Measurements from ENCODE around the gene FCRL5.
A peak's percentile ranks its signal among the peaks of the same experiment; 100 is the strongest.
"Not testable (repeated sequence)": the region's sequence is repeated elsewhere in the genome, so short reads cannot be mapped to it uniquely, and the experiment has no call there.

FCRL5 gene

GRCh38 chr1:157551694-157552693, at the start of gene FCRL5:
FCRL5 (minus strand) TSS chr1:157552515; CDS start chr1:157552362, 153 bp downstream.
- peak; percentile 54 for DNase-seq

GRCh38 chr1:157600236-157600635, 47.9 kb upstream of the FCRL5 start:
- DNase-seq: no peak

GRCh38 chr1:157597959-157598667, 45.8 kb upstream of the FCRL5 start, which contains the start of gene FCRL4:
FCRL4 (minus strand) TSS chr1:157598085; CDS start chr1:157597944, 141 bp downstream.
- DNase-seq: peak; percentile 84

- no peak for DNase-seq
These were observed 44.1 kb upstream of the FCRL5 start for GRCh38 chr1:157596384-157596783.

- peak; percentile 97 for DNase-seq
These were observed 43.0 kb upstream of the FCRL5 start for GRCh38 chr1:157595356-157595755.

- DNase-seq: peak; percentile 1
These were observed 33.7 kb upstream of the FCRL5 start for GRCh38 chr1:157585984-157586383.

GRCh38 chr1:157584503-157584902, 32.2 kb upstream of the FCRL5 start:
- no peak for DNase-seq

GRCh38 chr1:157580828-157581210, 28.5 kb upstream of the FCRL5 start:
- no peak for DNase-seq

GRCh38 chr1:157580179-157580827, 28.0 kb upstream of the FCRL5 start:
- peak; percentile 43 for DNase-seq

GRCh38 chr1:157577420-157577819, 25.1 kb upstream of the FCRL5 start:
- peak; percentile 6 for DNase-seq

GRCh38 chr1:157575744-157576143, 23.4 kb upstream of the FCRL5 start:
- no peak for DNase-seq

- no peak for DNase-seq
These were observed 22.5 kb upstream of the FCRL5 start for GRCh38 chr1:157574836-157575235.

GRCh38 chr1:157566484-157567300, 14.4 kb upstream of the FCRL5 start:
- DNase-seq: peak; percentile 16

GRCh38 chr1:157562515-157562914, 10.2 kb upstream of the FCRL5 start:
- no peak for DNase-seq

GRCh38 chr1:157558119-157558518, 5.8 kb upstream of the FCRL5 start:
- no peak for DNase-seq

GRCh38 chr1:157548081-157548480, 4.2 kb downstream of the FCRL5 start:
- not testable (repeated sequence) for DNase-seq

- no peak for DNase-seq
These were observed 9.6 kb downstream of the FCRL5 start for GRCh38 chr1:157542676-157543075.

GRCh38 chr1:157540852-157541251, 11.5 kb downstream of the FCRL5 start:
- no peak for DNase-seq

- no peak for DNase-seq
These were observed 12.1 kb downstream of the FCRL5 start for GRCh38 chr1:157540160-157540748.

GRCh38 chr1:157539568-157539967, 12.7 kb downstream of the FCRL5 start:
- no peak for DNase-seq

GRCh38 chr1:157532569-157532968, 19.7 kb downstream of the FCRL5 start:
- DNase-seq: no peak
